Activated naive CD8-positive, alpha-beta T cell treated with anti-CD3 and anti-CD28 coated beads, Interleukin-2, amount 50 U/mL, for 16 hours (primary cell): ENCODE measurements around the gene CDC23.

Experiments
- DNase-seq: peaks from one replicate; pipeline ENCODE4 v3.0.0-alpha.2; 2020; ENCODE audit warnings: low read depth, low spot score

Gene CDC23

GRCh38 chr5:138140268-138140667, 72.9 kb downstream of the CDC23 start:
- DNase-seq: no peak

- no peak for DNase-seq
Observed at GRCh38 chr5:138139781-138140090, 73.4 kb downstream of the CDC23 start.

- DNase-seq: no peak
Observed at GRCh38 chr5:138138949-138139780, 74.0 kb downstream of the CDC23 start, which contains the start of gene NME5. Gene NME5, minus strand, starts transcription at chr5:138139428. Its CDS starts 648 bp downstream, at chr5:138138780.
